Neuronal stem cell (in vitro differentiated cells): ENCODE results near the gene GSKIP.

Source experiments
- DNase-seq: peaks from one replicate; pipeline ENCODE4 v3.0.0-alpha.2; 2013; ENCODE audit warnings: low spot score
- H2AFZ ChIP-seq: one replicate; pipeline ENCODE4 v1.6.1; 2013; ENCODE audit warnings: mild to moderate bottlenecking, low read length, inconsistent platforms
- H2AK5ac ChIP-seq: 2 replicates; pipeline ENCODE4 v1.6.1; 2013; ENCODE audit warnings: low read depth, mild to moderate bottlenecking, inconsistent platforms, low read length, moderate library complexity, mixed read lengths
- H2BK120ac ChIP-seq: 2 replicates; pipeline ENCODE4 v1.6.1; 2013; ENCODE audit warnings: low read depth, mild to moderate bottlenecking, inconsistent platforms, low read length, moderate library complexity, mixed read lengths
- H2BK12ac ChIP-seq: one replicate; pipeline ENCODE4 v1.6.1; 2013; ENCODE audit warnings: low read length, inconsistent platforms
- H2BK15ac ChIP-seq: 2 replicates; pipeline ENCODE4 v1.6.1; 2013; ENCODE audit warnings: mild to moderate bottlenecking, low read length, inconsistent platforms, mixed read lengths
- H2BK5ac ChIP-seq: one replicate; pipeline ENCODE4 v1.6.1; 2013; ENCODE audit warnings: inconsistent platforms, mild to moderate bottlenecking, low read length, moderate library complexity
- H3K14ac ChIP-seq: one replicate; pipeline ENCODE4 v1.6.1; 2013; ENCODE audit warnings: low read length, inconsistent platforms
- H3K18ac ChIP-seq: 2 replicates; pipeline ENCODE4 v1.6.1; 2013; ENCODE audit warnings: low read length, inconsistent platforms
- H3K23ac ChIP-seq: 2 replicates; pipeline ENCODE4 v1.6.1; 2013; ENCODE audit warnings: low read depth, mild to moderate bottlenecking, mixed read lengths, low read length, inconsistent platforms; ENCODE audit not compliant: poor library complexity
- H3K27ac ChIP-seq: replicated peaks from 3 replicates; pipeline ENCODE4 v1.5.1; 2013; ENCODE audit warnings: low read length, inconsistent platforms
- H3K27me3 ChIP-seq, 3 experiments: 2 replicates each; pipeline ENCODE4 v1.6.1; 2013; ENCODE audit warnings: low read length in 3 of 3, mild to moderate bottlenecking in 2 of 3, inconsistent platforms in 1 of 3, low read depth in 1 of 3, mixed read lengths in 1 of 3, moderate library complexity in 1 of 3; ENCODE audit not compliant: control insufficient read depth in 3 of 3, insufficient read depth in 3 of 3
- H3K36me3 ChIP-seq, 2 donors: replicated peaks in 1 of 2; 2 replicates each; pipeline ENCODE4 v1.6.1; 2013; ENCODE audit warnings: low read length in 2 of 2; ENCODE audit not compliant: control insufficient read depth in 2 of 2, insufficient read depth in 2 of 2
- H3K4ac ChIP-seq: 2 replicates; pipeline ENCODE4 v1.6.1; 2013; ENCODE audit warnings: inconsistent platforms, mild to moderate bottlenecking, low read length, moderate library complexity
- H3K4me1 ChIP-seq, 2 donors: 1 replicate in 1 of 2; 2 replicates in 1 of 2; pipeline ENCODE4 v1.6.1; 2013; ENCODE audit warnings: low read length in 2 of 2, low read depth in 1 of 2; ENCODE audit not compliant: control insufficient read depth in 2 of 2, insufficient read depth in 1 of 2
- H3K4me2 ChIP-seq: one replicate; pipeline ENCODE4 v1.6.1; 2013; ENCODE audit warnings: mild to moderate bottlenecking, low read length, inconsistent platforms; ENCODE audit not compliant: insufficient read depth, poor library complexity, severe bottlenecking
- H3K4me3 ChIP-seq, 2 donors: 2 replicates each; pipeline ENCODE4 v1.5.1; 2013; ENCODE audit warnings: low read length in 2 of 2, mild to moderate bottlenecking in 2 of 2, inconsistent platforms in 1 of 2, moderate library complexity in 1 of 2
- H3K79me1 ChIP-seq: one replicate; pipeline ENCODE4 v1.6.1; 2013; ENCODE audit warnings: low read depth, mild to moderate bottlenecking, inconsistent platforms, low read length, moderate library complexity
- H3K9ac ChIP-seq: one replicate; pipeline ENCODE4 v1.6.1; 2013; ENCODE audit warnings: mild to moderate bottlenecking, low read depth, low read length, inconsistent platforms; ENCODE audit not compliant: poor library complexity
- H3K9me3 ChIP-seq, 2 donors: replicated peaks in 1 of 2; 2 replicates each; pipeline versions ENCODE3 to v1.6.1; 2013; ENCODE audit warnings: low read length in 2 of 2, mild to moderate bottlenecking in 2 of 2, inconsistent platforms in 1 of 2, low read depth in 1 of 2, mixed read lengths in 1 of 2, moderate library complexity in 1 of 2; ENCODE audit not compliant: control insufficient read depth in 2 of 2, insufficient read depth in 1 of 2
- H4K8ac ChIP-seq: one replicate; pipeline ENCODE4 v1.6.1; 2013; ENCODE audit warnings: low read depth, mild to moderate bottlenecking, inconsistent platforms, low read length, moderate library complexity
- H4K91ac ChIP-seq: one replicate; pipeline ENCODE4 v1.6.1; 2013; ENCODE audit warnings: low read length, low read depth, mild to moderate bottlenecking, inconsistent platforms; ENCODE audit not compliant: poor library complexity
- WGBS, 2 donors: extraction: QIAGEN DNeasy Blood & Tissue Kit; methylation state at CpG; one replicate each; pipeline ENCODE4 v1.1.7; 2013; ENCODE audit warnings: missing lambda C conversion rate in 2 of 2, mixed read lengths in 1 of 2; ENCODE audit not compliant: insufficient read length in 2 of 2, insufficient replicate concordance in 1 of 2; ENCODE audit errors: extremely low coverage in 2 of 2; 5-methylcytosine and 5-hydroxymethylcytosine counted together

The GSKIP gene

DNA sequence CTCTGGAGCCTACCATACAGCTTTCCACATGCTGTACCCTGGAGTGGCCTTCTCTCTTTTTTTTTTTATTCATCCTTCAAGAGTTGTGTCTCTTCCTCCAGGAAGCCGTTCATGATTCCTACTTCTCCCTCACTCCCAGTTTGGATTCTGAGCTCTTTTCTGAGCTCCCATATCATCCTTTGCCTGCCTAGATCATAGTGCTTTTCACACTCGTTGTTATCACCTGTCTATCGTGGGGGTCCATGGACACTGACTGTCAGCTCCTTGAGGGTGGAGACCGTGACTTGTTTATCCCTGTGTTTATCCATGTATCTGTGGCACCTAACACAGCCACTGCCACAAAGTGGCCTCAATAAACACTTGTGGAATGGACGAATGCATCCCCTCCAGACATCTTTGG, 35.6 kb downstream of the GSKIP start:
- no peak overlapping the region for H3K27ac ChIP-seq
- H2BK12ac ChIP-seq, result no peak overlapping the region
- no CpG with 5 or more reads among the region's 5 CpGs for WGBS, 2 donors
- H3K23ac ChIP-seq, result no peak overlapping the region
- no peak overlapping the region for H2AFZ ChIP-seq
- no peak overlapping the region for H3K9ac ChIP-seq
- no peaks in the 10 kb centered on the region for H3K27me3 ChIP-seq
- no peaks in the 10 kb centered on the region for H3K4me1 ChIP-seq
- no peak overlapping the region for H2BK120ac ChIP-seq
- H2BK5ac ChIP-seq, result no peak overlapping the region
- no peak overlapping the region for H3K4me3 ChIP-seq
- H3K4ac ChIP-seq, result no peak overlapping the region
- no peaks in the 10 kb centered on the region for H3K79me1 ChIP-seq
- H3K4me2 ChIP-seq, result no peak overlapping the region
- no peak for DNase-seq
- H2BK15ac ChIP-seq, result no peak overlapping the region
- no peak overlapping the region for H3K14ac ChIP-seq
- no peak overlapping the region for H2AK5ac ChIP-seq
- no peaks in the 10 kb centered on the region for H3K36me3 ChIP-seq
- H3K18ac ChIP-seq, result no peak overlapping the region
- no peak overlapping the region for H4K91ac ChIP-seq
- H4K8ac ChIP-seq, result no peak overlapping the region
- H3K9me3 ChIP-seq, result no peaks in the 10 kb centered on the region

DNA sequence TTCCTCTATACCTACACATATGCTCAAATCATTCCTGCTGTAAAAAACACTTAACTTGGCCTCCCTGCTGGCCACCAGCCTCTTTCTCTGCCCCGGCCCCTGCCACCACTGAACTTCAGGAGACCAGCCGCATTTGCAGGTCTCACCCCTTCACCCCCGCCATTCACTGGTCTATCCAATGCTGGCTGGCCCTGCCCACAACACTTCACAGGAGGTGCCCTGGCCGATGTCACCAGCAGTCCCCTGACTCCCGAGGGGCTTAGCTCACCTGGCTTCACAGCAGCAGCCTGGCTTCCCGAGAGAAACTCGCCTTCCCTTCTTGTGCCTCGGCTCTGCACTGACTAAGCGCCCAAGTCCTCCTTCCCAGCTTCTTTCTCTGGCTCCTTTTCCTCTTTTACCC, 36.1 kb downstream of the GSKIP start:
- Histone ChIP-seq H4K8ac (no peak overlapping the region), H3K4ac (no peak overlapping the region), H3K23ac (no peak overlapping the region), H2AK5ac (no peak overlapping the region), H2BK120ac (no peak overlapping the region), H2AFZ (no peak overlapping the region), H3K4me1 (no peaks in the 10 kb centered on the region), H3K36me3 (no peaks in the 10 kb centered on the region), H4K91ac (no peak overlapping the region), H3K27me3 (no peaks in the 10 kb centered on the region), H2BK5ac (no peak overlapping the region), H2BK12ac (no peak overlapping the region), H3K18ac (no peak overlapping the region), H2BK15ac (no peak overlapping the region), H3K14ac (no peak overlapping the region), H3K79me1 (no peaks in the 10 kb centered on the region), H3K9ac (peak overlapping the region; percentile 55), H3K4me2 (no peak overlapping the region), H3K4me3 (no peak overlapping the region), H3K27ac (no peak overlapping the region), H3K9me3 (no peaks in the 10 kb centered on the region)
- no CpG with 5 or more reads among the region's 9 CpGs for WGBS, 2 donors
- DNase-seq, result no peak

DNA sequence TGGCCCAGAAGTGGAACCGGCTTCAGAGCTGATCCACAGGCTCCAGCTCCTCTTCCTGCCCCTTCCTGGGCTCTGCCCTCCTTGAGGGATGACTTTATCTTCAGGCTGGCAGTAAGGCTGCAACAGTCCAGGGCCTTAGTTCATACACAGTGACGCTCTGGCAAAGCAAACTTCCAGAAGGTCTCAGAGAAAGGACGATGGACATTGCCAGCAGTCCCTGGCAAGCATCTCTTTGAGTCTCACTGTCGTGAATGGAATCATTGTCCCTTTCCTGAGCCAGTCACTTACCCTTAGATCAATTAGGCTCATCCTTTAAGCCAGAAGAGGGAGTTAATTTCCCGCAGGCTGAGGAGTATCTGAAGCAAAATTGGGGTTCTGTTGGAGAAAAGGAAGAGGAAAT, 37.2 kb downstream of the GSKIP start:
- no peak overlapping the region for H3K27ac ChIP-seq
- no peak overlapping the region for H2AFZ ChIP-seq
- H2BK15ac ChIP-seq, result no peak overlapping the region
- DNase-seq, result no peak
- H3K4me2 ChIP-seq, result no peak overlapping the region
- no peak overlapping the region for H2BK12ac ChIP-seq
- no peak overlapping the region for H3K23ac ChIP-seq
- no peak overlapping the region for H3K4me3 ChIP-seq
- H2BK120ac ChIP-seq, result no peak overlapping the region
- no peak overlapping the region for H3K14ac ChIP-seq
- no peak overlapping the region for H3K9ac ChIP-seq
- no peak overlapping the region for H4K8ac ChIP-seq
- no peaks in the 10 kb centered on the region for H3K79me1 ChIP-seq
- no peak overlapping the region for H3K4ac ChIP-seq
- no peaks in the 10 kb centered on the region for H3K4me1 ChIP-seq
- H3K27me3 ChIP-seq, result no peaks in the 10 kb centered on the region
- no peaks in the 10 kb centered on the region for H3K9me3 ChIP-seq
- no CpG with 5 or more reads among the region's 5 CpGs for WGBS, 2 donors
- no peak overlapping the region for H4K91ac ChIP-seq
- no peak overlapping the region for H2AK5ac ChIP-seq
- H3K36me3 ChIP-seq, result no peaks in the 10 kb centered on the region
- H2BK5ac ChIP-seq, result no peak overlapping the region
- no peak overlapping the region for H3K18ac ChIP-seq

DNA sequence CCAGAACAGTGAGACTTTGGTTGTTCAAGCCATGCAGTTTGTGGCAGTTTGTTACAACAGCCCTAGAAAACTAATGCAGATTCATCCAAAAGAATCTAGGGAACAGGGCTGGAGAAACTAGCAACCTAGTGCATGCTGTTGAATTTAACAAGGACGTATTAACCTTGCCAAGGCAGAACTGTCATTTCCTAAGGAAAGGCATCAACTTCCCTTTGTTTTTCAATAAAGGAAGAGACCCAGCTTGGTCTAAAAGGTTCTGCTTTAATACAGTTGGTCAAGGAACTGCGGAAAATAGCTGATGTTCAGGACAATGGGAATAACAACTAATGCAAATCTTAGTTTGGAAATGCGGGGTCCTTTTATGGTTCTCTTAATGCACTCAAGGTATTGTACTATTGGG, 40.1 kb downstream of the GSKIP start:
- Histone ChIP-seq H3K18ac (no peak overlapping the region), H3K27ac (no peak overlapping the region), H3K4ac (no peak overlapping the region), H3K14ac (no peak overlapping the region), H3K27me3 (no peaks in the 10 kb centered on the region), H3K36me3 (no peaks in the 10 kb centered on the region), H3K9ac (no peak overlapping the region), H3K4me3 (no peak overlapping the region), H2AFZ (no peak overlapping the region), H2AK5ac (no peak overlapping the region), H2BK5ac (no peak overlapping the region), H3K4me1 (peaks cover 0 to 3% of the 10 kb centered on the region in 2 donors), H3K4me2 (no peak overlapping the region), H3K23ac (no peak overlapping the region), H2BK12ac (no peak overlapping the region), H3K79me1 (no peaks in the 10 kb centered on the region), H3K9me3 (no peaks in the 10 kb centered on the region), H2BK120ac (no peak overlapping the region), H2BK15ac (no peak overlapping the region), H4K8ac (no peak overlapping the region), H4K91ac (no peak overlapping the region)
- DNase-seq, result no peak
- WGBS, 2 donors, result no CpG with 5 or more reads among the region's 3 CpGs
